Activated T-cell treated with anti-CD3 and anti-CD28 coated beads for 48 hours (primary cell): ENCODE measurements around the gene HTR1B.
A peak's percentile ranks its signal among the peaks of the same experiment; 100 is the strongest.

Experiments
- DNase-seq: peaks from one replicate; pipeline ENCODE4 v3.0.0-alpha.2; 2020; ENCODE audit warnings: low read depth

The HTR1B gene, protein sequence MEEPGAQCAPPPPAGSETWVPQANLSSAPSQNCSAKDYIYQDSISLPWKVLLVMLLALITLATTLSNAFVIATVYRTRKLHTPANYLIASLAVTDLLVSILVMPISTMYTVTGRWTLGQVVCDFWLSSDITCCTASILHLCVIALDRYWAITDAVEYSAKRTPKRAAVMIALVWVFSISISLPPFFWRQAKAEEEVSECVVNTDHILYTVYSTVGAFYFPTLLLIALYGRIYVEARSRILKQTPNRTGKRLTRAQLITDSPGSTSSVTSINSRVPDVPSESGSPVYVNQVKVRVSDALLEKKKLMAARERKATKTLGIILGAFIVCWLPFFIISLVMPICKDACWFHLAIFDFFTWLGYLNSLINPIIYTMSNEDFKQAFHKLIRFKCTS

DNA sequence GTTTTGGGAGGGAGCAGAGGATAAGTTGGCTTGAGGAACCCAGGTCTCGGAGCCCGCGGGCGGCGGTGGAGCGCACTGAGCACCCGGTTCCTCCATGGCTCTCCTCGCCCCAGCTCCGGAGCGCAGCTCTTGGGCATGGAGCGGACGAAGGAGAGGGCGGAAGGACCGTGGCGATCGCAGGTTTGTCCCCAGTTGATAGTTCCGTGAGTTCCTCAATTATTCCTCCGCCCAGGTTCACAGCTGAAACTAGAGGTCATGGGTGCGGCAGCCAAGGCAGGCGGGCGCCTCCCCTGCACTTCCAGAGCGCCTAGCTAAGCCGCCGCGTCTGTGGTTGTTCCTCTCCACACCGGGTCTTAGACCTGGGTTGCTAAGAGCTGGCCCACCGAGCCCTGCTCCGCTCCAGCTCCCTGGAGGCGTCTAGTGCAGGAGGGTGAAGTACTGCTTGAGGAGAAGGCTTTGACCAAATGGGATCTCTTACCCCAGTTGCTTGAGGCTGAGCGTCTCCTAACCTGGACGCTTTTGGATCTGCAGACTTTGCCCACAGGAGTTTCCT, at the start of gene HTR1B:
TSS of gene HTR1B (minus strand) at position 184 of the 553 bp plus-strand sequence. CDS start at position 96, 88 bp downstream.
- DNase-seq = no peak

DNA sequence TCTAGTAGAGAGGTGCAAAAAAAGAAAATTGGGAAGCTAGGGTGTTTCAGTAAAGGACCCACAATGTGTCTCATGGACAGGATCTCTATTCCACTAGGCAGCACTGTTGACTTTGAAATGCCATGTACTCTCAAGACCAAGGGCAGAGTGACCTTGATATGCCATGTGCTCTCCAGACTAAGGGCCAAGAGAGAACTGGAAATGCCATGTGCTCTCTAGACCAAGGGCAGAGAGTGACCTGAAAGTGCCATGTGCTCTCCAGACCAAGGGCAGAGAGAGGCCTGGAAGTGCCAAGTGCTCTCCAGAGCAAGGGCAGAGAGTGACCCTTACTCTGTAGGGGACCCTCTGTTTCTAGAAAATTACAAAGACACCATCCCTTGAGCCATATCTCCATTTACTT, 49.3 kb upstream of the HTR1B start:
- no peak for DNase-seq

DNA sequence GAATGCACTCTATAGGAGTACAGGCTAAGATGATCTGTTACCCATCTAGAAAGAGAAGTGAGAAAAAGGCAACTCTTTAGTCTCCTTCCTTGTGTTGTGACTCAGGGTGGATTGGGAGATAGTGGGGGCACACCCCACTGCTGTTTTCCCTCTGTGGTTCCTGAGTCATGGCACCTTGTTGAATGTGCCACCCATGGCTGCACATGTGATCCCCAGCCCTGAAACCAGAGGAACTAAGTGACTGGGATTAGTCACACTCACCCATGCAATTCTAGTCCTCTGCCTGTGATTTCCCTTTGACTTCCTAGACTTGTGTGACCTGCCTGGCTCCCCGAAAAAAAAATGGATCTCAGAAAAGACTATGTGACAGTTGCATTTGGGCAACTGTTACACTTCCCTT, 48.6 kb upstream of the HTR1B start:
- no peak for DNase-seq

DNA sequence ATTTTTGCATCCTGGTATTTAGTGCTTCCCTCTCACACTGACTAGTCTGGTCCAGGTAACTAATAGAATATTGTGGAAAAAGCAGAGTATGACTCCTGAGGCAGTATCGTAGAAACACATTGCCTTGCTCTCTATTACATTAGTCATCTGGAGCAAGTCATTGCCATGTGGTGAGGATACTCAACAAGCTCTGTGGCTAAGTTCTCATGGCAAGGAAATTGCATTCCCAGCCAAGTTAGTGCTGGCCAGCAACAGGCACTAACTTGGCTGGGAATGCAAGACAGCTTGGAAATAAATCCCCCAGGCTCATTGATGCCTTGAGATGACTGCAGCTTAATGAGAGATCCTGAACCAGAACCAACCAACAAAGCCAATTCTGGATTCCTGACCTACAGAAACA, 39.7 kb upstream of the HTR1B start:
- DNase-seq = no peak

DNA sequence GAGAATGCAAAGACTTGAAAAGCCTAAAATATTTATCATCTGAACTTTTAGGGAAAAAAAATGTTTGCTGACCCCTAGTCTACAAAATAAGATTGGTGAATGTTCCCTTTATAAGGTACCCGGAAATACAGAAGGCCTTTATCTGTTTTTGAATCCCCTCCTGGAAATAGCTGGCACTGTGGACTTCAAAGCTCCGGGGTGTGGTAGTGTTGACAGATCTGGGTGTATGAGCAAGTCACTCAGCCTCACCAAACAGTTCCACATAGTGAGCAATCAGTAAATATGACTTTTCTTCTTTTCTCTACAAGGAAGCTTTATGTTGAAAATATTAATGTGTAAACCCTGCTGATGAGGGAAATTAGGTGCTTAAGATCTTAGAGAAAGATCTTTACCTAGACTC, 29.2 kb upstream of the HTR1B start:
- no peak for DNase-seq

DNA sequence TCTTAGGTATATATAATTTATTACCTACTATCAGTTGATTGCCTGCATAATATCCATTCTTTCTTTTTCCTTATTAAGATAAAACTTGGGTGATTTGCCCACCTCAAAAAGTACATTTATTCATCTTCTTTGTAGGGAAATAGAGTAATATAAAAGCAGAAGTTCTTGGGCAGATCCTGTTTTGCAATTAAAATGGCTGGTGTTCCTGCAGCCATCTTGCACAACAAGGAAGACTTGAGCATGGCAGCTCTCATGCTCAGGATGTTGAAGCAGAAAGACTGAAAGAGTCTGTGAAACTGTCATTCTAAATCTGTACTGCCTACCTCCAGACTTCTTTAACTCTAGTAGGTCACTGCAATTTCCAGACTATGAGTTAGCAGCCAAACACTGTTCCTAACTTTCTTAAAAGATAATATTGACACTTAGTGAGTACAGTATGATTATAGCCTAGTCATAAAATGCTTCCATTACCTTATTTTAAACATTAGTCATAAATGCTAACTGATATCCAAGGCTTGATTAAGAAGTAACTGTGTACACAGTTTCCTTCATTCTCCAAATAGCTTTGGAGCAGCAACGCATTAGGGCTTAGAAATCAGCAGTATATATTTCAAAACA, 24.6 kb upstream of the HTR1B start:
- DNase-seq = no peak

DNA sequence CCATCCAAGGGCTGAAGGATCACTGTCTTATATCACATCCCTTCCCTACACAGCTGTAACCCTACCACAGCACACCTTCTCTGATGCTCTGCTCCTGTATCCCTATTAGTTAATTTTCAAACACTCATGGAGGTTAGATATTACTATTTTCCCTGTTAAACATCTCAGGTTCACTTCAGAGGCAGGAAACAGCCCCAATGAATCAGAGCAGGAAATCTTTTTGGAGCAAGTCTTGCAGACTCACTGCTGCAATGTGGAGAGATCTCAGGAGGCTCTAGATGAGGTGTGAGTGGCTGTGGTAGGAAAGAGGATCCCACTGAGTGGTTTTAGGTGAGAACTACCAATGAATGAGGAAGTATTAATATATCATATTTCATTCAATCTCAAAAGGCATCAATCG, 19.7 kb upstream of the HTR1B start:
- no peak for DNase-seq

DNA sequence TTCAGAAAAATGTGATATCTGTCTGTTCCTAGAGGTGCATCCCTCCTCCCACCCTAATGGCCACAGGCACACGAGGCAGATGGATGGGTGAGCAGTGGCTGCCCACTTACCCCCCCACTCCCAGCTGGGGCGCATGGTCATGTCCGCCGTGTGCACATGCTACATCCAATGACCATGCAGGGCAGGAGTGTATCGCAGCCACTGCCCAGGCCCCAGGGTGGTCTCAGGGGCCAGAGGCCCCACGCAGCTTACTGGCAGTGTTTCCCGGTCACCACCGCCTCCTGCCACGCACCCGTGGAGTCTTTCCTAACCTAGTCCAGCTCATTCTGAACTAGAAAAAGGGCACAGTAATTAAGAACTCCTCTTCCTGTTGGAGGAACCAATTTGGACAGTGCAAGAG, 11.7 kb upstream of the HTR1B start:
- DNase-seq = no peak

DNA sequence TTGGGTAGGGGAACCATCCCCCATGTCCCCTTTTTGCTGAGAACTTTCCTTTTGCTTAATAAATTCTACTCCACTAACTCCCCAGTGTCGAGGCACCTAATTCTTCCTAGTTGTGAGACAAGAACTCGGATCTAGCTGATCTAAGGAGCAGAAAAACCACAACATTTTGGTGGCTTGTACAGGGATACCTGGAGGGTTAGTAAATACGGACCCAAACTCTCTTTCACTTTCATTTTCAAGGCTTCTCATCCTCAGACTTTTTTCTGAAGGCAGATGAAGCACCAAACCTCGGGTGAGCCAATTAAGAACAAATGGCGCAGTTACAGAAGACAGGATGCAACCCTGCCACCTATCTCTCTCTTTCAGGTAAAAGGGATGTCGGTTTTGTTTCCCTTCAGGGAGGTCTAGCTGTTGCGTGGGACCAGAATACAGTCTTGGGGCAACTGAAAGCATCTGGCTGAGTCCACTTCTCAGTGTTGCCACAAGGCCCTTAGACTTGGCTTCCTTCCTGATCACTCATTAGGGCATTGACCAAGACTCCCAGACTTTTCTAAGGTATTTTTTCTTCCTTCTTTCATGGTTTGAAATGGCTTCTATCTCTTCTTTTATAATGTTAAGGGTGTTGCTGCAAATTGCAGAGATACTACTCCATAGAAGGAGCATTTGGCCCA, 11.1 kb upstream of the HTR1B start:
- no peak for DNase-seq

DNA sequence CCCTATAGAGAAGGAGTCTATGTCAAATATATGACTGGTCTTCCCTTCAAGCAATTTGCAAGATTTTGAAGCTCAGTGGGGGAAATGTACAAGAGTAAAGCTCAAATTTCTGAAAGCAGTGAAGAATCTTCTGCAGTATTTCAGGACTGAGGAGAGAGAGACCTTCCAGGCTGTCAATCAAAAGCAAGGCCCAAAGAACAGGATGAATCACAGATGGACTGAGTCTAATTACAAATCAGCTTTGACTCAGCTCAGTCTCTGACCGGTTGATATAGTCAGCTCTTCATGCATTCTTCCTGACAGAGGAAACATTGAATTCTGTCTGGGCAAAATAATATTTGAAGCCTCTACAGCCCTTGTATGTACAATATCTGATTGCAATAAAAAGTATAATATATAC, 7.7 kb upstream of the HTR1B start:
- DNase-seq = no peak

DNA sequence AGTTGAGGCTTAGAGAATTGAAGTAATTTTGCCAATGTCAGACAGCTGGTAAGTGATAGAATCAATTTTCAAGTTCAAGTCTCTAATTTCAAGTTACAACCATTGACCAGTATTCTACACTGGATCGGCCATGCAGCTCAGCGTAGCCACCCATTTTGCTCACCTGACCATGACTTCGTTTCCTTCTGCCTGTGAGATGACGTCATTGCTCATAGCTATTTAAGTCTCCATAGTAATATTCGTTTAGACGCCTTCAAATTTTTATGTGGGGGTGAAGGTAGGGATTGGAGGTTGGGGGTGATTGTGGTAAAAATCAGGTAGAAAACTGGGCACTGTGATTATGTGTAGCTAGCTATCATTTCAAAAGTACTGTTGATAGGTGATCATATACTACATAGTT, 5.6 kb upstream of the HTR1B start:
- DNase-seq = no peak

DNA sequence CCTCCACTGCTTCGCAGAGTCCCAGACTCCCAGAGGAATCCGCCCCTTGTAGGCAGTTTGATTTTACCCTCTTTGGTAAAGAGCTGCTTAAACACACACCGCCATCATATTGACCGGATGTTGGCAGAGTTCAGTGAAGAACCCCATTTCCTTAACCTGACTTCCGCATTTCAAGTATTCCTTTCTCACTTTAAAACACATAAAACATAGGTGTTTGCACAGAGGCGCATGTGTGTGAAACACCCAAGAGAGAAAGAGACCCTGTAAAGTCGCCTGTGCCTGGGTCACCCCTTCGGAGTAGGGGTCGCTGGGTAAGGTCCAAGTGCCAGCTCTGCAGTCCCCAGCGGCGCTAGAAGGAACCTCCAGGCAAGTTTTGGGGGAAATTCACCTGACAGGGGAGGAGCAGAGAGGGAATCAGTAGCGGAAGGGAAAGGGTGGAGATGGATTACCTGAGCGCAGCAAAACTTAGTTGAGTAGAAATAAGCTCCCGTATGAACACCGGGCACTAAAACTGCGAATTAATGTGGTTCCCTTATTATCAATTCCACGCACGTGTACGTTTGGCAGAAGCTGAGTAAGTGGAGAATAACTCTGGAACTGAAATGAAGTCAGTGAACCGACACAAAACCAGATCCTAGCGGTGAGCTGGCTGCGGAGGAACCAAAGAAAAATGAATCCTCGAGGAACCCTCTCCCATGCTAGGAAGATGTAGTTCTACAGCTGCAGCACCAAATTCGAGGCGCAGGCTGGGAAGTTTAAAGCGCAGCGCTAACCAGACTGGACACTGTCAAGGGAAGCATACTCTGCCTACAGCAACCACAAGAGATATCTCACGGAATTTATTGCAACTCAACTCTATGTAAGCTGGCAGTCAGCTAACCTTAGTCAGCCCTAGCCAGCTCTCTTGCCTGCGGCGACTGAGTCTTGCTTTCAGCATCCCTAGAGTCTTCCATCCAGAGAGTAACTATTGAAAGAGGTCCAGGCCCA, 3.5 kb upstream of the HTR1B start:
- DNase-seq = no peak

DNA sequence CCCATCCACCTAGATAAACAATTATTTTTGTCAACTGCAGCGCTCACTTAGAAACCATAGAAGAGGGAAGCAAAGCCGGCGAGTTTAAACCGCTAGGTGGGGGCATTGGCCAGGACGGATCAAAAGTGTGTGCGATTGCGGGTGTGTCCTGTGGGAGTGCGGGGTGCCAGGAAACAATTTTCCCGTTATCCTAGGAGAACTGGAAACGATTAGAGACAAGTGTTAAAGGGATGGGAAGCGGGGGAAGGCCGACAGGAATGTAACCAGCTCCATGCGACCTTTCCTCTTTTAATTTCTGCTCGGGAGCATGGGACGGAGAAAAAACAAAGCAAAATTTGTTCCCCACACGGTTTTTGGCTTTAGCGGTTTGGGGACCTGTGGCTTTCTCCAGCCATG, 2.8 kb upstream of the HTR1B start:
- peak; percentile 14 for DNase-seq

DNA sequence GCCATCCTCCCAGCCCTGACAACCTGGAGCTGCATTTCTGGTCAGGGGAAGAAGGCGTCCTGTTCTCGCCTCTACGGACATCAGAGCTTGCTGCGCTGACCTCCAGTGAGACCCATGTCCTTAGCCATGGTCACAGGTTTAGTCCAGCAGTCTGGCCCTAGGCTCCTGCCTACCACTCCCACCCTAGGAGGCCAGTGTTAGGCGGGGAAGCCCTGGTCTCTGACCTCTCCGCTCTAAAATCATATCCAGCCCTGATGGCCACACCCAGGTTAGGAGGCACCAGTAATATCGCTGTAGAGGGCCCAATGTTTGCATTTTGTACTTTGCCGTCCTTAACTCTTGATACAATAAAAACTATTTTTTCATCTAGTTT, 1.2 kb upstream of the HTR1B start:
- DNase-seq = no peak

DNA sequence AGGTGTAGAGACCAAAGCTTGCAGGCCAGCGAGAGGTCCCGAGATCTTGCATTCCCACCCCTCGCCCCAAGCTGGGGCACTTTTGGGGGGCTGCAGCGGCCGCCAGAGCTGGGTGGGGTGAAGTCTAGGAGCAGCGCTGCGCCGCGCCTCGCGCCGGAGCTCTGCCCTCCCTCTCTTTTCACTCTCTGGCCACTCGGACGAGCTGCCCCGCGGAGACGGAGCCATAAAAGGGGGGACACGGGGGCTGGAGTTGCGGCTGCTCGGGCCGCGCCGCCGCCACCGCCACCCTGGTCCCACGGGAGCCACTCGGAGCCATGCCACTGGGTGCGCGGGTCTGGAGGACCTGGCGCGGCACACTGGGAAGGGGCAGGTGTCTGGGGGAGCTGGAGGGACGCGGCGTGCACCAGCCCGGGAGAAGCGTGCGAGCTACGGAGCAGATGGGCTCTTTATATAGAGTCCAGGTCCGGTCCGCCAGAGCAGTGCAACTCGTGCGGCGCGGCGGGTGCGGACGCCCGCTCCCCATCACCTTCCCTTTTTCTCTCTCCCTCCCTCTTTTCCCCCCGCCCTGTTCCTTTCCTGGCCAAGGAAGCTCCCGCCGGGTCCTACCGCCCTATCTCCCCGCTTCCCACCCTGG, 687 bp upstream of the HTR1B start:
- no peak for DNase-seq

DNA sequence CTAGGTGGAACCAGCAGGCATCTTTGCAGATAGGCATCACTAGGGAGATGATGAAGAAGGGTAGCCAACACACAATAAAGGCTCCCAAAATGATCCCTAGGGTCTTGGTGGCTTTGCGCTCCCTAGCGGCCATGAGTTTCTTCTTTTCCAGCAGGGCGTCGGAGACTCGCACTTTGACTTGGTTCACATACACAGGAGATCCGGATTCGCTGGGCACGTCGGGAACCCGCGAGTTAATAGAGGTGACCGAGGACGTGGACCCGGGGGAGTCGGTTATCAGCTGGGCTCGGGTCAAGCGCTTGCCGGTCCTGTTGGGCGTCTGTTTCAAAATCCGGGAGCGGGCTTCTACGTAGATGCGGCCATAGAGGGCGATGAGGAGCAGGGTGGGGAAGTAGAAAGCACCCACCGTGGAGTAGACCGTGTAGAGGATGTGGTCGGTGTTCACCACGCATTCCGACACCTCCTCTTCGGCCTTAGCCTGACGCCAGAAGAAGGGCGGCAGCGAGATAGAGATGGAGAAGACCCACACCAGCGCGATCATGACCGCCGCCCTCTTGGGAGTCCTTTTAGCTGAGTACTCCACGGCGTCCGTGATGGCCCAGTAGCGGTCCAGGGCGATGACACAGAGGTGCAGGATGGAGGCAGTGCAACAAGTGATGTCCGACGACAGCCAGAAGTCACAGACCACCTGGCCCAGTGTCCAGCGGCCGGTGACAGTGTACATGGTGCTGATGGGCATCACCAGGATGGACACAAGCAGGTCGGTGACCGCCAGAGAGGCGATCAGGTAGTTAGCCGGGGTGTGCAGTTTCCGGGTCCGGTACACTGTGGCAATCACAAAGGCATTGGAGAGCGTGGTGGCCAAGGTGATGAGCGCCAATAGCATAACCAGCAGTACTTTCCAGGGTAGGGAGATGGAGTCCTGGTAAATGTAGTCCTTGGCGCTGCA, 658 bp downstream of the HTR1B start:
- DNase-seq = no peak

DNA sequence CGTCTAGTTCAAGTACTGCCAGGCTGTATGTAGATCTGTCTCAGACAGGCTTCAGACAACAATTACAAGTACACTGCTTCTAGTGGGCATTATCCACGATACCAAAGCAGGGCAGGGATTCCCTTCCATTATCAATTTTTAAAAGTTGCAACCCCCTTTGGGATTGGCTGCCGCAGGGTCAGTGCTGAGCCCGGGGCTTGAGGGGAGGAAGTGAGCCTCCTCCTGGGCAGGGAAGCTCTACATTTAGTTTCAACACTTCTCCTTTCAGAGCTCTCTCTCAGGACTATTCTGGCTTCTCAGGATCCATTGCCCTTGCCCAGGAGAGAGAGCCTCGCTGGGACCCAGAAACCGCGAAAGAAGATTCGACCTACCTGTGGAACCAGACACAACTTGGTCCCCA, 1.5 kb downstream of the HTR1B start:
- DNase-seq = no peak

DNA sequence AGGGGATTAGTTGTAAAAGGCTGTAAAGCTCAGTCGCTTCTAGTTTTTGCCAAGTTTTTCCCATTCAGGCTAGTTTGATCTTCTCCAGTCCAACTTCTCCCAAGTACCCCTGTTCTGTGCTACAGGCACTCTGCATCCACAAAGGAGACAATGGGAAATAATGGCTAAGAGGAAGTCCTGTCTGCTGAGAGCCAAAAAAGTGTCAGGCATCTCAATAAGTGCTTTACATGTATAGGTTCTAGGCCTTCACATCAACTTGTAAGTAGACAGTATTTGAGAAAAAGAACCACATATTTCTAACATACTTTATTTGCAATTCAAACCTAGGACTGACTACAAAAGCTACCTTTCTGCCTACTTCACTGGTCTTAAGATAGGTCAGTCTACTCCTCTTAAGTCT, 4.9 kb downstream of the HTR1B start:
- DNase-seq = no peak

DNA sequence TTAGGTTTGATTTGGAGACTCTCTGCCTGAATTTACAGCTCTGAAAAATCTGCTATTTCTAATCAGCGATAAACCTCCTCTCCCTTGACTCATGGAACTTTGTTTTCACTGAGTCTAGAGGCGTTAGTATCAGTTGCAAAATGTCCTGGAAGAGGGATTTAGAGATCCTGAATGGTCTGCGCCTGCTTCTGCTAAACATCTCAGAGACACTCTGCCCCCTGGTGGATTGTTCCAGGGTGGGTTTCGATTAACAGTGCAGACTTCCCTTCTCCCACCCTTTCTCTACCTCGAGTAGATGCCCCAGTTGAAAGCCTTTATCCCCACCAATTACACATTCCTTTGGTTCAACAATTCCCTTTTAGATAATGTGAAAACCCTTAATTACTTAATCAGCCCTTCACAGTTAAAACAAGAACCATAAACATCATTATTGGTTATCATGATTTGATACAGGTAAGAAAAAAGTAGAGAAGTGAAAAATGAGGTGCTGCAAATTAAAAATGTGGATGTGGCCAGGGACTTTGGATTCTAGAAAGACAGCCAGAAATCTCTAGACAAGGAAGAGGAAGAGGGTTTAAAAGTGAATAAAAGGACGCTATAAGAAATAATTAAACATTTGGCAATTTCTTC, 5.5 kb downstream of the HTR1B start:
- DNase-seq = peak; percentile 11
